ENCODE results near the gene EGR4. TPM values are rescaled to one million over a fixed set of nuclear protein-coding genes. Genes with fewer than 3 reads are reported as not detected.

Gene EGR4
- polyA plus RNA-seq, 2 of the 4 experiments (the other 2 are of a cell fraction) = 0.03 TPM; not detected in 1

DNA sequence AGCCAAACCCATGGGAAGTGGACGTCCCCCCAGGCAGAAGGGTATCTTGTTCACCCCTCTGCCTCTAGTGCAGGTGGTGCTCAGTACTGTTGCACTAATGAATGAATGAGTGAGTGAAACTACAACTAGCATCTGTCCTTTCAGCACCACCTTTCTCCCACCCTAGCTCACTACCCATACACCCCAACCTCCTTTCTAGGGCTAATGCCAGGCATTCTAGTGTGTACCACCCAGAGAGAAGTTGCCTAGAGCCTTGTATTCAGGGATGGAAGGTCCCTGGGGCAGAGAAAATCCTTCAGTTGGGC lies 36.8 kb downstream of the EGR4 start:
- Histone ChIP-seq H3K4me2 (no peak overlapping the region), H3K4me1 (no peaks in the 10 kb centered on the region), H3K4me3 (no peak overlapping the region), H3K27ac (no peak overlapping the region), H3K9me3 (no peaks in the 10 kb centered on the region)
- no peak for FAIRE-seq
- ChIA-PET CTCF (interaction anchor here (1.1 to 4.8 kb wide), 8 partner anchors 8 to 171 kb away, joined by 3 to 50 read pairs (median 8); partner anchors contain the start of gene EGR4), POLR2A (interaction anchor here (2.1 kb wide), 1 partner anchor 23 kb away, joined by 8 read pairs; the partner anchor contains the start of genes CCT7 and PRADC1)
- WGBS (ENCODE audit: missing lambda C conversion rate) = 67% methylated on average over 1 of the region's 1 CpG
- no peak for DNase-seq (ENCODE audit: low read depth in 1 of 2, low spot score in 1 of 2)
- TF ChIP-seq RNF2 (IDR thresholded peaks at IDR 0.05; ENCODE audit: borderline replicate concordance, low read depth) (no peak), CHD2 (IDR thresholded peaks at IDR 0.05; ENCODE audit: low read length, partially characterized antibody) (no peak), CEBPB (IDR thresholded peaks at IDR 0.05) (no peak), HDAC2 (IDR thresholded peaks at IDR 0.05) (no peak), HOXA7 (CRISPR knock-in tag; IDR thresholded peaks at IDR 0.05) (no peak), RAD21 (conservative IDR thresholded peaks at IDR 0.05 in 1 of 2, IDR thresholded peaks at IDR 0.05 in 1 of 2) (no peak), FOSL2 (IDR thresholded peaks at IDR 0.05) (no peak), FOSL2 (CRISPR knock-in tag; IDR thresholded peaks at IDR 0.05) (no peak), POLR2A (IDR thresholded peaks at IDR 0.05; ENCODE audit: low read length) (no peak)
- TF ChIP-seq, protein P1, sequence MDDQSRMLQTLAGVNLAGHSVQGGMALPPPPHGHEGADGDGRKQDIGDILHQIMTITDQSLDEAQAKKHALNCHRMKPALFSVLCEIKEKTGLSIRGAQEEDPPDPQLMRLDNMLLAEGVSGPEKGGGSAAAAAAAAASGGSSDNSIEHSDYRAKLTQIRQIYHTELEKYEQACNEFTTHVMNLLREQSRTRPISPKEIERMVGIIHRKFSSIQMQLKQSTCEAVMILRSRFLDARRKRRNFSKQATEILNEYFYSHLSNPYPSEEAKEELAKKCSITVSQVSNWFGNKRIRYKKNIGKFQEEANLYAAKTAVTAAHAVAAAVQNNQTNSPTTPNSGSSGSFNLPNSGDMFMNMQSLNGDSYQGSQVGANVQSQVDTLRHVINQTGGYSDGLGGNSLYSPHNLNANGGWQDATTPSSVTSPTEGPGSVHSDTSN (IDR thresholded peaks at IDR 0.05) = no peak
- peak in 1 of 2 experiments; percentile 3; a peak in 3 of 6 replicates for ATAC-seq

DNA sequence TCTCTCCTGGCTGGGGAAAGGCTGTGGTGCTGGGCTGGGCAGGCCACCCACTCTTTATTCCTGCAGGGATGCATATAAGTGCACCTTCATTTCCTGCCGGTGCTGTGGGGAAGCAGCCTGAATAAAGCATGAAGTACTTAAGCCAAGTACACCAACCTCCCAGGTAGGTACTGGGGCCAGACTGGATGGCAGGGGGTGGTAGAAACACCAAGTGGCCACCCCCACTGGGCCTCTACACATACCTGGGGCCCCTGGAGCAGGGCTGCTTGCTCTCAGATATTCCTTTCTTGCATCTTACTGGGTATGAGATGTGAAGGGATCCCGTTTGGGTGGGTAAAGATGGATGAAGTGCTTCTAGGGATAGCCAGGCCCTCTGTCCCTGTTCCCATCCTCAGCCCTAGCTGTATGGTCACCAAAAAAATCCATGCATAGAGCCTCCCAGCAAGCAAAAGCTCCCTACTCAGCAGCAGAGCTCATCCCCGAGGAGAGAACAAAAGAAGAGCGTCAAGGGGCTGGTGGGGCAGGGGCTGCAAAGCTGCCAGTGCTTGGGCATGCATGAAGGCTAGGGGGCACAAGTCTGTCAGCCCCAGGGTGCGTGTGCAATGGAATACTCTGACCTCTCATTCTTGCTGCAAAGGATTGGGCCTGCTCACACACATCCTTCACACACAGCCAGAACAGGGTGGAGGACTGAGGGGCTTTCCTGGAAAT lies 37.3 kb downstream of the EGR4 start:
- POLR2A ChIA-PET = interaction anchor here (2.1 kb wide), 1 partner anchor 23 kb away, joined by 8 read pairs; the partner anchor contains the start of genes CCT7 and PRADC1
- H3K4me2 ChIP-seq = no peak overlapping the region
- TF ChIP-seq TFCP2L1 (CRISPR knock-in tag; IDR thresholded peaks at IDR 0.05) (no peak), NFE2L2 (conservative IDR thresholded peaks at IDR 0.05; ENCODE audit: low read length) (no peak), RNF2 (IDR thresholded peaks at IDR 0.05; ENCODE audit: borderline replicate concordance, low read depth) (no peak), SREBF2 (IDR thresholded peaks at IDR 0.05) (no peak), HOXB13 (CRISPR knock-in tag; IDR thresholded peaks at IDR 0.05; ENCODE audit: low read depth) (no peak), HDAC2 (IDR thresholded peaks at IDR 0.05) (no peak)
- TF ChIP-seq, protein P2, sequence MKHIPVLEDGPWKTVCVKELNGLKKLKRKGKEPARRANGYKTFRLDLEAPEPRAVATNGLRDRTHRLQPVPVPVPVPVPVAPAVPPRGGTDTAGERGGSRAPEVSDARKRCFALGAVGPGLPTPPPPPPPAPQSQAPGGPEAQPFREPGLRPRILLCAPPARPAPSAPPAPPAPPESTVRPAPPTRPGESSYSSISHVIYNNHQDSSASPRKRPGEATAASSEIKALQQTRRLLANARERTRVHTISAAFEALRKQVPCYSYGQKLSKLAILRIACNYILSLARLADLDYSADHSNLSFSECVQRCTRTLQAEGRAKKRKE (CRISPR knock-in tag; IDR thresholded peaks at IDR 0.05; ENCODE audit: low read depth) = no peak
- TF ChIP-seq, protein P3, sequence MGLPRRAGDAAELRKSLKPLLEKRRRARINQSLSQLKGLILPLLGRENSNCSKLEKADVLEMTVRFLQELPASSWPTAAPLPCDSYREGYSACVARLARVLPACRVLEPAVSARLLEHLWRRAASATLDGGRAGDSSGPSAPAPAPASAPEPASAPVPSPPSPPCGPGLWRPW (IDR thresholded peaks at IDR 0.05) = no peak
- DNase-seq (ENCODE audit: low read depth in 1 of 2, low spot score in 1 of 2) (no peak), ATAC-seq (peak; percentile 2 to 7; a peak in 3 of 6 replicates), FAIRE-seq (no peak)
- no peak overlapping the region for H3K27ac ChIP-seq
- no peaks in the 10 kb centered on the region for H3K9me3 ChIP-seq
- 64% methylated on average over 5 of the region's 5 CpGs for WGBS (ENCODE audit: missing lambda C conversion rate)
- H3K4me3 ChIP-seq = no peak overlapping the region
- H3K4me1 ChIP-seq = no peaks in the 10 kb centered on the region
- CTCF ChIA-PET = interaction anchor here (0.8 to 4.8 kb wide), 7 partner anchors 7 to 170 kb away, joined by 3 to 50 read pairs (median 5); partner anchors contain the start of gene EGR4

DNA sequence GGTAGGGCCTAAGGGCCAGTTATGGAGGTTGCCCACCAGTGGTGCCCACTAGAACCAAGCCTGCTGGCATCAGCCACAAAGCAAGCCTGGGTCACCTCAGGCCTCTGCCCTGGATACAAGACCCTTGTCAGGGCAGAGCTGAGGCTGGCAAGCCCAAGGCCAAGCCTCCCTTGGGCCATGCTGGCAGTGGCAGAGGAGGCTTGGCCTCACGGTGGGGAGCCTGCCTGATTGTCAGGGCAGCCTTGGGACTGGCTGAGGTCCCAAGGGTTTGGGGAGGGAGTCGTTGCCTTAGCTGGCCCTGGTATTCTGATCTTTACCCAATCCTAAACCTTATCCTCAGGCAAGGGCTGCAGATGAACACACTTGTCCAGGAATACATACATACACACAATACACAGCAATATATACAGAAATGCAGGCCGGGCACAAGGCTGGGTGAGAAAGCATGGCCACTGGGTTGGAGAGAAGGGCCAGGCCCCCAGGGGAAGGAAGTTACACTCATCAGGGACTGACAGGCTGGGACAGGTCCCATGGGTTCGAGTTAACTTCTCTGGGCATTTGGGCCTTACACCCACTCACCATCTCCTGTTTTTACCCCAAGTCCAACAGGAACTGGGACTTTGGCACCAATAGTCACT lies 38.2 kb downstream of the EGR4 start:
- Histone ChIP-seq H3K4me3 (no peak overlapping the region), H3K4me2 (no peak overlapping the region), H3K27ac (no peak overlapping the region), H3K9me3 (no peaks in the 10 kb centered on the region), H3K4me1 (no peaks in the 10 kb centered on the region)
- ChIA-PET CTCF (interaction anchor here (1.0 to 2.2 kb wide), 5 partner anchors 8 to 362 kb away, joined by 3 to 9 read pairs (median 3); no protein-coding TSS in a partner anchor), POLR2A (interaction anchor here (3.2 kb wide), 1 partner anchor 21 kb away, joined by 12 read pairs; the partner anchor contains the start of genes CCT7 and PRADC1)
- ATAC-seq (peak; percentile 3 to 9; a peak in 4 of 6 replicates), FAIRE-seq (no peak), DNase-seq (ENCODE audit: low read depth in 1 of 2, low spot score in 1 of 2) (no peak)
- WGBS (ENCODE audit: missing lambda C conversion rate) = 62% methylated on average over 3 of the region's 4 CpGs
- TF ChIP-seq ZNF302 (CRISPR knock-in tag; IDR thresholded peaks at IDR 0.05) (no peak), CBX2 (IDR thresholded peaks at IDR 0.05; ENCODE audit: borderline replicate concordance, low read depth) (no peak), KDM1A (IDR thresholded peaks at IDR 0.05; ENCODE audit: low read depth) (no peak), RFX5 (IDR thresholded peaks at IDR 0.05) (no peak), JUNB (IDR thresholded peaks at IDR 0.05) (no peak), CHD2 (IDR thresholded peaks at IDR 0.05; ENCODE audit: low read length, partially characterized antibody) (no peak), SMC3 (IDR thresholded peaks at IDR 0.05) (no peak), HEYL (CRISPR knock-in tag; IDR thresholded peaks at IDR 0.05) (no peak), KDM5A (IDR thresholded peaks at IDR 0.05) (no peak), POLR2A (IDR thresholded peaks at IDR 0.05; ENCODE audit: low read length) (no peak), BHLHE40 (IDR thresholded peaks at IDR 0.05; ENCODE audit: low read depth, low read length) (no peak)
- TF ChIP-seq, protein P4, sequence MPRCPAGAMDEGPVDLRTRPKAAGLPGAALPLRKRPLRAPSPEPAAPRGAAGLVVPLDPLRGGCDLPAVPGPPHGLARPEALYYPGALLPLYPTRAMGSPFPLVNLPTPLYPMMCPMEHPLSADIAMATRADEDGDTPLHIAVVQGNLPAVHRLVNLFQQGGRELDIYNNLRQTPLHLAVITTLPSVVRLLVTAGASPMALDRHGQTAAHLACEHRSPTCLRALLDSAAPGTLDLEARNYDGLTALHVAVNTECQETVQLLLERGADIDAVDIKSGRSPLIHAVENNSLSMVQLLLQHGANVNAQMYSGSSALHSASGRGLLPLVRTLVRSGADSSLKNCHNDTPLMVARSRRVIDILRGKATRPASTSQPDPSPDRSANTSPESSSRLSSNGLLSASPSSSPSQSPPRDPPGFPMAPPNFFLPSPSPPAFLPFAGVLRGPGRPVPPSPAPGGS (IDR thresholded peaks at IDR 0.05) = no peak
- TF ChIP-seq, protein P5, sequence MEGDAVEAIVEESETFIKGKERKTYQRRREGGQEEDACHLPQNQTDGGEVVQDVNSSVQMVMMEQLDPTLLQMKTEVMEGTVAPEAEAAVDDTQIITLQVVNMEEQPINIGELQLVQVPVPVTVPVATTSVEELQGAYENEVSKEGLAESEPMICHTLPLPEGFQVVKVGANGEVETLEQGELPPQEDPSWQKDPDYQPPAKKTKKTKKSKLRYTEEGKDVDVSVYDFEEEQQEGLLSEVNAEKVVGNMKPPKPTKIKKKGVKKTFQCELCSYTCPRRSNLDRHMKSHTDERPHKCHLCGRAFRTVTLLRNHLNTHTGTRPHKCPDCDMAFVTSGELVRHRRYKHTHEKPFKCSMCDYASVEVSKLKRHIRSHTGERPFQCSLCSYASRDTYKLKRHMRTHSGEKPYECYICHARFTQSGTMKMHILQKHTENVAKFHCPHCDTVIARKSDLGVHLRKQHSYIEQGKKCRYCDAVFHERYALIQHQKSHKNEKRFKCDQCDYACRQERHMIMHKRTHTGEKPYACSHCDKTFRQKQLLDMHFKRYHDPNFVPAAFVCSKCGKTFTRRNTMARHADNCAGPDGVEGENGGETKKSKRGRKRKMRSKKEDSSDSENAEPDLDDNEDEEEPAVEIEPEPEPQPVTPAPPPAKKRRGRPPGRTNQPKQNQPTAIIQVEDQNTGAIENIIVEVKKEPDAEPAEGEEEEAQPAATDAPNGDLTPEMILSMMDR (IDR thresholded peaks at IDR 0.05) = no peak
